ENCODE results near the gene NRCAM.

NRCAM gene

GRCh38 chr7:108332937-108333336 is 123.3 kb downstream of the NRCAM start:
- Histone ChIP-seq H3K27me3 (ENCODE audit: low read length) (no peaks in the 10 kb centered on the region), H3K9me2 (replicated peaks; ENCODE audit: insufficient read depth, low read length) (no peaks in the 10 kb centered on the region), H4K20me1 (ENCODE audit: low read depth, low read length) (no peaks in the 10 kb centered on the region), H3K36me3 (ENCODE audit: low read length) (no peaks in the 10 kb centered on the region), H3K27ac (ENCODE audit: low read depth, low read length) (no peak overlapping the region), H3K79me2 (ENCODE audit: insufficient read depth, low read length) (no peaks in the 10 kb centered on the region), H3K9ac (ENCODE audit: low read length) (no peak overlapping the region), H3K4me2 (ENCODE audit: low read depth, low read length, poor library complexity, severe bottlenecking) (no peak overlapping the region), H3F3A (ENCODE audit: insufficient read depth) (no peaks in the 10 kb centered on the region), H3K9me3 (ENCODE audit: insufficient read depth, low read length) (no peaks in the 10 kb centered on the region), H3K4me3 (ENCODE audit: insufficient read depth, low read length, poor library complexity, severe bottlenecking) (no peak overlapping the region), H2AFZ (ENCODE audit: low read depth, low read length, severe bottlenecking) (no peak overlapping the region)
- TF ChIP-seq EZH2phosphoT487 (conservative IDR thresholded peaks at IDR 0.05; ENCODE audit: low read length) (no peak), CTCF (IDR thresholded peaks at IDR 0.05; ENCODE audit: insufficient read depth, low read length, poor library complexity, severe bottlenecking) (no peak)

- no peaks in the 10 kb centered on the region for H4K20me1 ChIP-seq (ENCODE audit: low read depth, low read length)
- H3K9me2 ChIP-seq (replicated peaks; ENCODE audit: insufficient read depth, low read length): no peaks in the 10 kb centered on the region
- H3K27ac ChIP-seq (ENCODE audit: low read depth, low read length): no peak overlapping the region
- H3K4me3 ChIP-seq (ENCODE audit: insufficient read depth, low read length, poor library complexity, severe bottlenecking): no peak overlapping the region
- no peak overlapping the region for H3K4me2 ChIP-seq (ENCODE audit: low read depth, low read length, poor library complexity, severe bottlenecking)
- no peaks in the 10 kb centered on the region for H3K36me3 ChIP-seq (ENCODE audit: low read length)
- H3K27me3 ChIP-seq (ENCODE audit: low read length): no peaks in the 10 kb centered on the region
- no peaks in the 10 kb centered on the region for H3F3A ChIP-seq (ENCODE audit: insufficient read depth)
- no peak for TF ChIP-seq CTCF (IDR thresholded peaks at IDR 0.05; ENCODE audit: insufficient read depth, low read length, poor library complexity, severe bottlenecking)
- no peak for TF ChIP-seq EZH2phosphoT487 (conservative IDR thresholded peaks at IDR 0.05; ENCODE audit: low read length)
- H3K9ac ChIP-seq (ENCODE audit: low read length): no peak overlapping the region
- no peak overlapping the region for H2AFZ ChIP-seq (ENCODE audit: low read depth, low read length, severe bottlenecking)
- H3K9me3 ChIP-seq (ENCODE audit: insufficient read depth, low read length): no peaks in the 10 kb centered on the region
- H3K79me2 ChIP-seq (ENCODE audit: insufficient read depth, low read length): no peaks in the 10 kb centered on the region
Measured at GRCh38 chr7:108331971-108332370, 124.3 kb downstream of the NRCAM start.

GRCh38 chr7:108330227-108330626 is 126.0 kb downstream of the NRCAM start:
- Histone ChIP-seq H3K4me3 (ENCODE audit: insufficient read depth, low read length, poor library complexity, severe bottlenecking) (no peak overlapping the region), H3K4me2 (ENCODE audit: low read depth, low read length, poor library complexity, severe bottlenecking) (no peak overlapping the region)

More at GRCh38 chr7:108330227-108330626, 126.0 kb downstream of the NRCAM start:
- no peaks in the 10 kb centered on the region for H3K27me3 ChIP-seq (ENCODE audit: low read length)
- H3K27ac ChIP-seq (ENCODE audit: low read depth, low read length): no peak overlapping the region
- no peak overlapping the region for H3K9ac ChIP-seq (ENCODE audit: low read length)
- no peaks in the 10 kb centered on the region for H3F3A ChIP-seq (ENCODE audit: insufficient read depth)
- no peaks in the 10 kb centered on the region for H3K9me2 ChIP-seq (replicated peaks; ENCODE audit: insufficient read depth, low read length)
- no peak overlapping the region for H2AFZ ChIP-seq (ENCODE audit: low read depth, low read length, severe bottlenecking)
- H3K79me2 ChIP-seq (ENCODE audit: insufficient read depth, low read length): no peaks in the 10 kb centered on the region
- H4K20me1 ChIP-seq (ENCODE audit: low read depth, low read length): no peaks in the 10 kb centered on the region
- no peaks in the 10 kb centered on the region for H3K36me3 ChIP-seq (ENCODE audit: low read length)
- no peak for TF ChIP-seq CTCF (IDR thresholded peaks at IDR 0.05; ENCODE audit: insufficient read depth, low read length, poor library complexity, severe bottlenecking)
- no peak for TF ChIP-seq EZH2phosphoT487 (conservative IDR thresholded peaks at IDR 0.05; ENCODE audit: low read length)
- no peaks in the 10 kb centered on the region for H3K9me3 ChIP-seq (ENCODE audit: insufficient read depth, low read length)

All from SU-DHL-6 (cell line).